ENCODE results near the gene DEAF1. TPM values are rescaled to one million over a fixed set of nuclear protein-coding genes. Genes with fewer than 3 reads are reported as not detected.

DEAF1 gene
- total RNA-seq, 1 experiment from 2014 or later = 33.9 TPM

GRCh38 chr11:698493-699115 lies 3.6 kb upstream of the DEAF1 start:
- no peak for DNase-seq (ENCODE audit: low read depth, low spot score)
- Histone ChIP-seq H4K20me1 (ENCODE audit: insufficient read depth) (no peaks in the 10 kb centered on the region), H3K27me3 (ENCODE audit: insufficient read depth, low read length) (no peaks in the 10 kb centered on the region), H2AFZ (ENCODE audit: low read depth, low read length, poor library complexity, severe bottlenecking) (no peak overlapping the region), H3K27ac (ENCODE audit: low read depth, low read length) (no peak overlapping the region), H3K4me2 (ENCODE audit: low read length) (no peak overlapping the region), H3K36me3 (ENCODE audit: control insufficient read depth in 1 of 2, insufficient read depth in 2 of 2, low read length in 2 of 2) (no peaks in the 10 kb centered on the region; a peak in 1 of 4 replicates), H3K9me3 (ENCODE audit: control insufficient read depth in 1 of 2, insufficient read depth in 1 of 2, low read depth in 1 of 2, low read length in 2 of 2) (no peaks in the 10 kb centered on the region), H3K9ac (ENCODE audit: low read length) (no peak overlapping the region), H3K4me3 (replicated peaks in 1 of 2; ENCODE audit: low read depth in 1 of 2, low read length in 2 of 2) (no peak overlapping the region), H3K79me2 (ENCODE audit: insufficient read depth, low read length) (peaks cover 30% of the 10 kb centered on the region), H3K4me1 (ENCODE audit: control insufficient read depth in 1 of 2, insufficient read depth in 2 of 2, low read length in 2 of 2) (peaks cover 15 to 39% of the 10 kb centered on the region in 2 experiments), H3K9me2 (ENCODE audit: insufficient read depth) (no peaks in the 10 kb centered on the region)
- no TSS peak for BruUV-seq (replicated peaks)
- POLR2A ChIA-PET = no interaction called here
- TF ChIP-seq SIN3A (IDR thresholded peaks at IDR 0.05; ENCODE audit: low read depth) = no peak
- no peak for TF ChIP-seq SRF (IDR thresholded peaks at IDR 0.05; ENCODE audit: low read depth)
- no peak for TF ChIP-seq EZH2 (IDR thresholded peaks at IDR 0.05)
- no peak for TF ChIP-seq CEBPB (IDR thresholded peaks at IDR 0.05; ENCODE audit: low read depth)
- TF ChIP-seq EZH2phosphoT487 (IDR thresholded peaks at IDR 0.05; ENCODE audit: borderline replicate concordance) = no peak
- no peak for TF ChIP-seq CTCF (IDR thresholded peaks at IDR 0.05 in 2 of 3, conservative IDR thresholded peaks at IDR 0.05 in 1 of 3; ENCODE audit: borderline replicate concordance in 1 of 3, insufficient read depth in 1 of 3, low read depth in 2 of 3, low read length in 2 of 3)
- TF ChIP-seq RAD21 (IDR thresholded peaks at IDR 0.05; ENCODE audit: low read depth) = no peak
- no peak for TF ChIP-seq MAX (IDR thresholded peaks at IDR 0.05)
- TF ChIP-seq ZBTB33 (IDR thresholded peaks at IDR 0.05; ENCODE audit: extremely low read depth, insufficient replicate concordance, low read length) = no peak
- no peak for TF ChIP-seq POLR2A (IDR thresholded peaks at IDR 0.05; ENCODE audit: borderline replicate concordance, extremely low read depth, insufficient read depth, insufficient read length)
- TF ChIP-seq ELF1 (IDR thresholded peaks at IDR 0.05; ENCODE audit: borderline replicate concordance, low read depth) = no peak
- no peak for ATAC-seq
- CTCF ChIA-PET = no interaction called here
- RAD21 ChIA-PET (ENCODE audit: low non-redundant PET in 1 of 2, low total read pairs in 2 of 2, uncharacterized antibody in 2 of 2, unreplicated experiment in 2 of 2) = no interaction called here
- intact Hi-C loops (cut with micrococcal nuclease) = no loop called here

Data from HCT116 (cell line).